ENCODE results near the gene DLAT.
"Not testable (repeated sequence)": the region's sequence is repeated elsewhere in the genome, so short reads cannot be mapped to it uniquely, and the experiment has no call there.

Gene DLAT

GRCh38 chr11:112046647-112047046, 21.4 kb downstream of the DLAT start:
- in situ Hi-C loops (cut with MboI; ENCODE audit: low sequenced_read_pairs), result not testable (repeated sequence)

- in situ Hi-C loops (cut with MboI; ENCODE audit: low sequenced_read_pairs), result not testable (repeated sequence)
Observed at GRCh38 chr11:112048256-112048655, 23.0 kb downstream of the DLAT start.

GRCh38 chr11:112049777-112050176, 24.6 kb downstream of the DLAT start:
- in situ Hi-C loops (cut with MboI; ENCODE audit: low sequenced_read_pairs), result no loop called here

GRCh38 chr11:112050721-112051120, 25.5 kb downstream of the DLAT start:
- in situ Hi-C loops (cut with MboI; ENCODE audit: low sequenced_read_pairs), result no loop called here

GRCh38 chr11:112051768-112052167, 26.6 kb downstream of the DLAT start:
- in situ Hi-C loops (cut with MboI; ENCODE audit: low sequenced_read_pairs), result no loop called here

- in situ Hi-C loops (cut with MboI; ENCODE audit: low sequenced_read_pairs), result no loop called here
Observed at GRCh38 chr11:112057170-112057569, 32.0 kb downstream of the DLAT start.

- in situ Hi-C loops (cut with MboI; ENCODE audit: low sequenced_read_pairs), result no loop called here
Observed at GRCh38 chr11:112058103-112058502, 32.9 kb downstream of the DLAT start.

GRCh38 chr11:112062923-112063322, 37.7 kb downstream of the DLAT start:
- in situ Hi-C loops (cut with MboI; ENCODE audit: low sequenced_read_pairs), result no loop called here

- in situ Hi-C loops (cut with MboI; ENCODE audit: low sequenced_read_pairs), result no loop called here
Observed at GRCh38 chr11:112073941-112074811, 49.0 kb downstream of the DLAT start, which contains the start of the genes NKAPD1 and PIH1D2. TSS of gene NKAPD1 (plus strand) at chr11:112074299. CDS start at chr11:112075575, 1,276 bp downstream. TSS of gene PIH1D2 (minus strand) at chr11:112074017. CDS start at chr11:112073174, 843 bp downstream.

- in situ Hi-C loops (cut with MboI; ENCODE audit: low sequenced_read_pairs), result no loop called here
Observed at GRCh38 chr11:112082729-112083128, 57.5 kb downstream of the DLAT start.

GRCh38 chr11:112085822-112086421, 60.7 kb downstream of the DLAT start:
- in situ Hi-C loops (cut with MboI; ENCODE audit: low sequenced_read_pairs), result no loop called here

GRCh38 chr11:112086422-112087191, 61.4 kb downstream of the DLAT start, which contains the start of the genes SDHD and TIMM8B:
TSS of gene SDHD (plus strand) at chr11:112086873. CDS start at chr11:112086908, 35 bp downstream.
TSS of gene TIMM8B (minus strand) at chr11:112086756. CDS start at chr11:112086723, 33 bp downstream.
- in situ Hi-C loops (cut with MboI; ENCODE audit: low sequenced_read_pairs), result no loop called here

- in situ Hi-C loops (cut with MboI; ENCODE audit: low sequenced_read_pairs), result no loop called here
Observed at GRCh38 chr11:112087212-112087611, 62.0 kb downstream of the DLAT start.

GRCh38 chr11:112095302-112095701, 70.1 kb downstream of the DLAT start:
- in situ Hi-C loops (cut with MboI; ENCODE audit: low sequenced_read_pairs), result not testable (repeated sequence)

GRCh38 chr11:112096194-112096593, 71.0 kb downstream of the DLAT start:
- in situ Hi-C loops (cut with MboI; ENCODE audit: low sequenced_read_pairs), result no loop called here

GRCh38 chr11:112097734-112098528, 72.7 kb downstream of the DLAT start:
- in situ Hi-C loops (cut with MboI; ENCODE audit: low sequenced_read_pairs), result no loop called here

GRCh38 chr11:112100462-112100861, 75.3 kb downstream of the DLAT start:
- in situ Hi-C loops (cut with MboI; ENCODE audit: low sequenced_read_pairs), result no loop called here

- in situ Hi-C loops (cut with MboI; ENCODE audit: low sequenced_read_pairs), result no loop called here
Observed at GRCh38 chr11:112103446-112103845, 78.2 kb downstream of the DLAT start.

GRCh38 chr11:112106070-112106469, 80.9 kb downstream of the DLAT start:
- in situ Hi-C loops (cut with MboI; ENCODE audit: low sequenced_read_pairs), result no loop called here

Measured in HL-60/S4 treated with retinoic acid at 250 ng/mL for 4 days and 3 days (cell line).